Prostate gland (tissue), 2 donors: Measurements from ENCODE around the gene HOXA13. TPM values are rescaled to one million over a fixed set of nuclear protein-coding genes. Genes with fewer than 3 reads are reported as not detected.

Source experiments
- DNase-seq: peaks from one replicate; pipeline ENCODE4 v3.0.0-alpha.2; 2019; ENCODE audit warnings: low spot score
- H3K27ac ChIP-seq, 2 donors: fragments of 200-600 bp; sonication (generic); 2 replicates each; pipeline ENCODE4 v1.5.1; 2017 to 2019
- H3K27me3 ChIP-seq: fragments of 200-600 bp; sonication (generic); replicated peaks from 2 replicates; pipeline ENCODE4 v1.5.1; 2019; ENCODE audit not compliant: insufficient read depth
- H3K36me3 ChIP-seq, 2 donors: fragments of 200-600 bp; sonication (generic); 1 replicate in 1 of 2; 2 replicates in 1 of 2; pipeline versions ENCODE4 v1.5.1 to v1.8.1; 2017 to 2019
- H3K4me1 ChIP-seq: fragments of 200-600 bp; sonication (generic); replicated peaks from 2 replicates; pipeline ENCODE4 v1.5.1; 2019
- H3K4me3 ChIP-seq, 2 donors: fragments of 200-600 bp; sonication (generic); 2 replicates each; pipeline ENCODE4 v1.5.1; 2017 to 2019
- H3K9me3 ChIP-seq: fragments of 200-600 bp; sonication (generic); 2 replicates; pipeline ENCODE4 v1.5.1; 2017
- CTCF ChIP-seq, 4 experiments: fragments of 200-600 bp in 2 of 4; fragments of 450-650 bp in 2 of 4; sonication (generic) in 2 of 4; IDR thresholded peaks; 1 replicate in 3 of 4; 2 replicates in 1 of 4; pipeline ENCODE4 v1.5.1; 2016 to 2019; ENCODE audit warnings: antibody characterized with exemption in 4 of 4, mild to moderate bottlenecking in 2 of 4, moderate library complexity in 2 of 4
- POLR2A ChIP-seq: fragments of 450-650 bp; IDR thresholded peaks from one replicate; pipeline ENCODE4 v1.6.1; 2016; ENCODE audit warnings: antibody characterized with exemption, mild to moderate bottlenecking
- POLR2AphosphoS5 ChIP-seq: sonication (generic); formaldehyde crosslinking; IDR thresholded peaks from one replicate; pipeline ENCODE4 v1.6.1; 2017; ENCODE audit warnings: antibody characterized with exemption
- WGBS: methylation state at CpG from one replicate; pipeline ENCODE4 v1.1.5; 2018; 5-methylcytosine and 5-hydroxymethylcytosine counted together
- intact Hi-C: fragments of 100-400 bp; cut with DNase I; formaldehyde crosslinking; loops from one replicate; pipeline ENCODE4 v1.14.2; 2022
- total RNA-seq, 2 donors: library from RNA; depleted of rRNA; stranded (reverse); fragments of >200 nt; gene quantifications; one replicate each; pipeline ENCODE4 v1.1.0, GENCODE V29; 2016

The HOXA13 gene
- total RNA-seq, 2 donors from 2014 or later: 19.1 to 50.4 TPM

GRCh38 chr7:27175626-27176523 is 24.0 kb downstream of the HOXA13 start:
- DNase-seq: no peak
- H3K27ac ChIP-seq: peak overlapping the region; percentile 96
- no peak for TF ChIP-seq POLR2A
- TF ChIP-seq CTCF (IDR thresholded peaks at IDR 0.05): peak in 2 of 4 experiments; percentile 3
- WGBS: 21% methylated on average over 40 of the region's 40 CpGs
- no peaks in the 10 kb centered on the region for H3K27me3 ChIP-seq
- no peaks in the 10 kb centered on the region for H3K36me3 ChIP-seq
- H3K4me3 ChIP-seq: peak overlapping the region; percentile 61 to 80
- H3K9me3 ChIP-seq: no peaks in the 10 kb centered on the region
- no peaks in the 10 kb centered on the region for H3K4me1 ChIP-seq
- intact Hi-C loops: no loop called here

GRCh38 chr7:27174874-27175625 is 24.8 kb downstream of the HOXA13 start:
- peak overlapping the region; percentile 61 to 80 for H3K4me3 ChIP-seq
- H3K9me3 ChIP-seq: no peaks in the 10 kb centered on the region
- H3K27me3 ChIP-seq: no peaks in the 10 kb centered on the region
- H3K4me1 ChIP-seq: no peaks in the 10 kb centered on the region
- TF ChIP-seq CTCF (IDR thresholded peaks at IDR 0.05) (no peak), POLR2A (peak; percentile 92), POLR2AphosphoS5 (peak; percentile 92)
- 23% methylated on average over 12 of the region's 12 CpGs for WGBS
- peak; percentile 94 for DNase-seq
- H3K36me3 ChIP-seq: no peaks in the 10 kb centered on the region
- intact Hi-C loops: no loop called here
- H3K27ac ChIP-seq: peak overlapping the region; percentile 96

DNA sequence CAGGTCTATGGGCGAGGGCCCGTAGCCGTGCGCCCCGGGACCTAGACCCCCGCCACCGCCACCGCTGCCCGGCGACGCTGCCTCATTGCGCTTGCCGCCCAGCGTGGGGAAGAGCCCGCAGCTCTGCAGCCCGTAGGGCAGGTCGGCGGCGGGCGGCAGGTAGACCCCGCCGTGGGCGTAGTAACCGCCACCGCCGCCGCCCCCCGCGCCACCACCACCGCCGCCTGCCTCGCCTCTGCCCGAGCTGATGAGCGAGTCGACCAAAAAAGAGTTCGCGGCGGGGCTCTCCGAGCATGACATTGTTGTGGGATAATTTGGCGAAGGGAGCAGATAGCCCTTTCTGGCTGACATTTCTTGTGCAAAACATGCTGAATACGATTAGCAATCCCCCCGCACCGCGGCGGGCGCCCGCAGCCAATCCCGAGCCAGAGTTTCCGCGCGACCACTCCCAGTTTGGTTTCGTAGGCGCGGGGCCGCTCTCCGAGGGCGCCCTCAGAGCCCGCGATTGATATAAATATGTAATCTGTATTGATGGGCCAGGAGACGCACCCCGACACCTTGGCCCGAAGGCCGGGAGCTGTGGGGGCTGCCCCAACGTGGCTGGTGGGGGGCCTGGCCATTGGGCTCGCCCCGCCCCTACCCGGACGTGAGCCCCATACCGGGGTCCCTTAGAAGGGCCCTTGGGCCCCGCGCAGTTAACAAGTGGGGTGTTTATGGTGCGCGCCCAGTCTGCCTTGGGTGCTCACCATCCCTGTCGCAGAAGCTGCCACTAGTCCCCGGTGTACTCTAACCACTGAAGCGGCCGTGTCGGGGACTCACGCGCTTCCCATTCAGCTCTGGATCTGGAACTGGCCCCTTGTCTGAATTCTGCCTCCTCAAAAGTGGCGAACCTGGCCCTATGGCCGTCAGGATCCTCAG is 25.7 kb downstream of the HOXA13 start, which contains the start of gene HOXA10:
HOXA10 (minus strand) TSS at position 365 of the 918 bp plus-strand sequence; CDS start at position 351, 14 bp downstream.
- TF ChIP-seq POLR2AphosphoS5: peak; percentile 50
- TF ChIP-seq CTCF (IDR thresholded peaks at IDR 0.05): no peak
- peak; percentile 43 for TF ChIP-seq POLR2A
- H3K9me3 ChIP-seq: no peaks in the 10 kb centered on the region
- H3K4me3 ChIP-seq: peak within 1 kb of the TSS; percentile 61 to 80
- H3K27me3 ChIP-seq: no peaks in the 10 kb centered on the region
- intact Hi-C loops: no loop called here
- peak; percentile 66 for DNase-seq
- no peaks in the 10 kb centered on the region for H3K36me3 ChIP-seq
- 3% methylated on average over 49 of the region's 82 CpGs for WGBS
- no peaks in the 10 kb centered on the region for H3K4me1 ChIP-seq
- peak within 1 kb of the TSS; percentile 96 for H3K27ac ChIP-seq

- intact Hi-C loops: no loop called here
- Histone ChIP-seq H3K27ac (peak overlapping the region; percentile 96), H3K4me1 (no peaks in the 10 kb centered on the region), H3K9me3 (no peaks in the 10 kb centered on the region), H3K36me3 (no peaks in the 10 kb centered on the region), H3K4me3 (peak overlapping the region; percentile 61 to 80), H3K27me3 (no peaks in the 10 kb centered on the region)
- TF ChIP-seq POLR2AphosphoS5: no peak
- no peak for TF ChIP-seq POLR2A
- no peak for TF ChIP-seq CTCF (IDR thresholded peaks at IDR 0.05)
- WGBS: 3% methylated on average over 14 of the region's 59 CpGs
- no peak for DNase-seq
Observed at GRCh38 chr7:27173511-27173955, 26.4 kb downstream of the HOXA13 start.
